Upper lobe of left lung (tissue), 6 donors: Measurements from ENCODE around the gene SIRPB2. TPM values are rescaled to one million over a fixed set of nuclear protein-coding genes. Genes with fewer than 3 reads are reported as not detected.

Experiments
- ATAC-seq, 2 donors: fragments of 200-7000 bp; cut with Tn5 transposase; one replicate each; pipeline ENCODE4 v1.9.1; 2022; ENCODE audit warnings: mild to moderate bottlenecking in 2 of 2, moderate library complexity in 2 of 2; ENCODE audit not compliant: low FRiP score in 2 of 2
- DNase-seq, 2 donors: peaks; one replicate each; pipeline ENCODE4 v3.0.0-alpha.2; 2019 to 2020
- H3K27ac ChIP-seq, 4 donors: fragments of 200-600 bp; sonication (generic); one replicate each; pipeline ENCODE4 v1.5.1; 2016 to 2019
- H3K27me3 ChIP-seq, 4 donors: fragments of 200-600 bp; sonication (generic); one replicate each; pipeline ENCODE4 v1.5.1; 2017 to 2019
- H3K36me3 ChIP-seq, 4 donors: fragments of 200-600 bp; sonication (generic); one replicate each; pipeline ENCODE4 v1.5.1; 2016 to 2019
- H3K4me1 ChIP-seq, 4 donors: fragments of 200-600 bp; sonication (generic); one replicate each; pipeline ENCODE4 v1.5.1; 2018 to 2019
- H3K4me3 ChIP-seq, 4 donors: fragments of 200-600 bp; sonication (generic); one replicate each; pipeline ENCODE4 v1.5.1; 2017 to 2019; ENCODE audit warnings: mild to moderate bottlenecking in 2 of 4, moderate library complexity in 1 of 4
- H3K9me3 ChIP-seq, 4 donors: fragments of 200-600 bp; sonication (generic); one replicate each; pipeline ENCODE4 v1.5.1; 2018 to 2019
- CTCF ChIP-seq, 6 experiments: fragments of 450-650 bp in 4 of 6; fragments of 200-600 bp in 2 of 6; sonication (generic) in 2 of 6; IDR thresholded peaks; one replicate each; pipeline ENCODE4 v1.5.1; 2016 to 2019; ENCODE audit warnings: antibody characterized with exemption in 6 of 6
- EP300 ChIP-seq, 4 donors: sonication (generic); formaldehyde crosslinking; IDR thresholded peaks; one replicate each; pipeline ENCODE4 v1.5.1; 2017; ENCODE audit warnings: antibody characterized with exemption in 4 of 4, control low read depth in 2 of 4
- POLR2A ChIP-seq, 4 donors: fragments of 450-650 bp; IDR thresholded peaks; one replicate each; pipeline ENCODE4 v1.5.1; 2016 to 2017; ENCODE audit warnings: antibody characterized with exemption in 4 of 4, mild to moderate bottlenecking in 2 of 4
- POLR2AphosphoS5 ChIP-seq, 2 donors: sonication (generic); formaldehyde crosslinking; IDR thresholded peaks; one replicate each; pipeline ENCODE4 v1.5.1; 2017; ENCODE audit warnings: antibody characterized with exemption in 2 of 2
- WGBS, 2 donors: methylation state at CpG; one replicate each; pipeline ENCODE4 v1.1.5; 2017 to 2018; 5-methylcytosine and 5-hydroxymethylcytosine counted together
- total RNA-seq, 6 donors: library from RNA; depleted of rRNA in 4 of 6; stranded (reverse); fragments of >200 nt in 4 of 6; gene quantifications; one replicate each; pipeline versions ENCODE4 v1.1.0 to v1.2.1, GENCODE V29; 2016 to 2021
- donor health status: DM: no; HTN: no; CAD: no; lungs with moderate emphysema.
- donor health status: DM: no; HTN: yes; CAD: no; lungs with severe emphysema.

SIRPB2 gene
- total RNA-seq, 6 donors from 2014 or later = 12.1 to 59.7 (median 23.8) TPM

GRCh38 chr20:1491860-1492642 is 831 bp upstream of the SIRPB2 start:
- Histone ChIP-seq H3K36me3 (no peaks in the 10 kb centered on the region), H3K27me3 (no peaks in the 10 kb centered on the region), H3K27ac (peak overlapping the region; percentile 80 to 88 (median 86)), H3K4me1 (peaks cover 0 to 7% (median 6%) of the 10 kb centered on the region in 4 donors), H3K4me3 (no peak overlapping the region), H3K9me3 (no peaks in the 10 kb centered on the region)
- ATAC-seq = peak in 1 of 2 donors; percentile 44
- TF ChIP-seq POLR2AphosphoS5 (IDR thresholded peaks at IDR 0.05) = no peak
- TF ChIP-seq POLR2A (IDR thresholded peaks at IDR 0.05) = no peak
- TF ChIP-seq CTCF (IDR thresholded peaks at IDR 0.05) = no peak
- no peak for TF ChIP-seq EP300 (IDR thresholded peaks at IDR 0.05)
- DNase-seq = no peak
- WGBS, 2 donors = 28 to 52% methylated on average over 2 of the region's 2 CpGs

- H3K4me1 ChIP-seq = peaks cover 0 to 7% (median 6%) of the 10 kb centered on the region in 4 donors
- H3K4me3 ChIP-seq = peak overlapping the region in 3 of 4 donors; percentile 15 to 38 (median 35)
- H3K27ac ChIP-seq = peak overlapping the region; percentile 80 to 88 (median 86)
Measured at GRCh38 chr20:1490643-1491195, 501 bp downstream of the SIRPB2 start.

GRCh38 chr20:1489764-1490436 is 1.3 kb downstream of the SIRPB2 start:
- H3K4me1 ChIP-seq = peaks cover 0 to 7% (median 6%) of the 10 kb centered on the region in 4 donors
- ATAC-seq (peak; percentile 78 to 84), DNase-seq (peak in 1 of 2 donors; percentile 76)
- H3K9me3 ChIP-seq = no peaks in the 10 kb centered on the region
- no peaks in the 10 kb centered on the region for H3K36me3 ChIP-seq
- peak overlapping the region in 3 of 4 donors; percentile 15 to 38 (median 35) for H3K4me3 ChIP-seq
- peak overlapping the region; percentile 80 to 88 (median 86) for H3K27ac ChIP-seq
- 38 to 62% methylated on average over 6 of the region's 6 CpGs for WGBS, 2 donors
- no peaks in the 10 kb centered on the region for H3K27me3 ChIP-seq
- peak in 1 of 2 donors; percentile 65 for TF ChIP-seq POLR2AphosphoS5 (IDR thresholded peaks at IDR 0.05)
- TF ChIP-seq EP300 (IDR thresholded peaks at IDR 0.05) = no peak
- no peak for TF ChIP-seq CTCF (IDR thresholded peaks at IDR 0.05)
- TF ChIP-seq POLR2A (IDR thresholded peaks at IDR 0.05) = peak in 1 of 4 donors; percentile 78

More at GRCh38 chr20:1490643-1491195, 501 bp downstream of the SIRPB2 start:
- Histone ChIP-seq H3K36me3 (no peaks in the 10 kb centered on the region), H3K27me3 (no peaks in the 10 kb centered on the region), H3K9me3 (no peaks in the 10 kb centered on the region)
- TF ChIP-seq EP300 (IDR thresholded peaks at IDR 0.05) (no peak), POLR2A (IDR thresholded peaks at IDR 0.05) (no peak), CTCF (IDR thresholded peaks at IDR 0.05) (no peak)
- peak; percentile 5 to 28 for ATAC-seq
- WGBS, 2 donors = 60 to 77% methylated on average over 9 of the region's 9 CpGs
- no peak for DNase-seq

- DNase-seq (no peak), ATAC-seq (peak; percentile 31 to 58)
- Histone ChIP-seq H3K4me1 (peaks cover 0 to 7% (median 6%) of the 10 kb centered on the region in 4 donors), H3K4me3 (peak overlapping the region in 2 of 4 donors; percentile 7 to 38), H3K27ac (peak overlapping the region; percentile 55 to 86 (median 76)), H3K36me3 (no peaks in the 10 kb centered on the region), H3K9me3 (no peaks in the 10 kb centered on the region), H3K27me3 (no peaks in the 10 kb centered on the region)
- TF ChIP-seq EP300 (IDR thresholded peaks at IDR 0.05) = no peak
- TF ChIP-seq CTCF (IDR thresholded peaks at IDR 0.05) = no peak
- TF ChIP-seq POLR2AphosphoS5 (IDR thresholded peaks at IDR 0.05) = no peak
- TF ChIP-seq POLR2A (IDR thresholded peaks at IDR 0.05) = no peak
- WGBS, 2 donors = 61 to 65% methylated on average over 2 of the region's 2 CpGs
Measured at GRCh38 chr20:1489325-1489724, 1.9 kb downstream of the SIRPB2 start.
